ENCODE results near the gene TTLL9.
"Not testable (repeated sequence)": the region's sequence is repeated elsewhere in the genome, so short reads cannot be mapped to it uniquely, and the experiment has no call there.

TTLL9 gene

GRCh38 chr20:31918466-31919105 is 48.2 kb downstream of the TTLL9 start:
- DNase-seq (ENCODE audit: low read depth), result no peak

GRCh38 chr20:31919410-31920155 is 49.1 kb downstream of the TTLL9 start:
- DNase-seq (ENCODE audit: low read depth), result no peak

GRCh38 chr20:31920275-31920855 is 49.9 kb downstream of the TTLL9 start:
- DNase-seq (ENCODE audit: low read depth), result no peak

GRCh38 chr20:31921480-31921879 is 51.0 kb downstream of the TTLL9 start:
- not testable (repeated sequence) for DNase-seq (ENCODE audit: low read depth)

- no peak for DNase-seq (ENCODE audit: low read depth)
Measured at GRCh38 chr20:31922181-31922580, 51.7 kb downstream of the TTLL9 start.

GRCh38 chr20:31922588-31922987 is 52.2 kb downstream of the TTLL9 start:
- no peak for DNase-seq (ENCODE audit: low read depth)

GRCh38 chr20:31923388-31924331 is 53.2 kb downstream of the TTLL9 start:
- DNase-seq (ENCODE audit: low read depth), result no peak

- no peak for DNase-seq (ENCODE audit: low read depth)
Measured at GRCh38 chr20:31924561-31924960, 54.1 kb downstream of the TTLL9 start.

- no peak for DNase-seq (ENCODE audit: low read depth)
Measured at GRCh38 chr20:31925631-31926030, 55.2 kb downstream of the TTLL9 start.

GRCh38 chr20:31926493-31926892 is 56.1 kb downstream of the TTLL9 start:
- DNase-seq (ENCODE audit: low read depth), result no peak

GRCh38 chr20:31927627-31928159 is 57.3 kb downstream of the TTLL9 start:
- DNase-seq (ENCODE audit: low read depth), result no peak

- DNase-seq (ENCODE audit: low read depth), result not testable (repeated sequence)
Measured at GRCh38 chr20:31929631-31930030, 59.2 kb downstream of the TTLL9 start.

GRCh38 chr20:31930779-31931178 is 60.3 kb downstream of the TTLL9 start:
- no peak for DNase-seq (ENCODE audit: low read depth)

- no peak for DNase-seq (ENCODE audit: low read depth)
Measured at GRCh38 chr20:31933698-31934097, 63.3 kb downstream of the TTLL9 start.

GRCh38 chr20:31934491-31934890 is 64.1 kb downstream of the TTLL9 start:
- DNase-seq (ENCODE audit: low read depth), result no peak

GRCh38 chr20:31934968-31935764 is 64.7 kb downstream of the TTLL9 start:
- DNase-seq (ENCODE audit: low read depth), result no peak

GRCh38 chr20:31936420-31936819 is 66.0 kb downstream of the TTLL9 start:
- no peak for DNase-seq (ENCODE audit: low read depth)

- no peak for DNase-seq (ENCODE audit: low read depth)
Measured at GRCh38 chr20:31937820-31938219, 67.4 kb downstream of the TTLL9 start.

- no peak for DNase-seq (ENCODE audit: low read depth)
Measured at GRCh38 chr20:31939661-31940060, 69.2 kb downstream of the TTLL9 start.

GRCh38 chr20:31943052-31943471 is 72.6 kb downstream of the TTLL9 start:
- DNase-seq (ENCODE audit: low read depth), result no peak

GRCh38 chr20:31945319-31945718 is 74.9 kb downstream of the TTLL9 start:
- no peak for DNase-seq (ENCODE audit: low read depth)

Measured in HS-5 (cell line).